Measurements from ENCODE around the gene EXOC3.

The EXOC3 gene

GRCh38 chr5:417301-418161 lies 25.4 kb upstream of the EXOC3 start:
- Histone ChIP-seq H3K4me2 (ENCODE audit: low read length) (no peak overlapping the region), H3K9ac (ENCODE audit: low read length) (no peak overlapping the region), H3K79me2 (ENCODE audit: low read length) (no peaks in the 10 kb centered on the region), H3K4me3 (ENCODE audit: low read length) (no peak overlapping the region), H3K36me3 (replicated peaks; ENCODE audit: low read depth, low read length) (no peaks in the 10 kb centered on the region), H3K27ac (ENCODE audit: low read length) (no peak overlapping the region), H2AFZ (ENCODE audit: low read depth, low read length) (no peak overlapping the region), H3K4me1 (ENCODE audit: low read length) (no peaks in the 10 kb centered on the region), H3K27me3 (ENCODE audit: low read depth, low read length) (no peaks in the 10 kb centered on the region), H3K9me3 (ENCODE audit: insufficient read depth, low read length) (no peaks in the 10 kb centered on the region), H4K20me1 (ENCODE audit: insufficient read depth, low read length) (no peaks in the 10 kb centered on the region)
- TF ChIP-seq CTCF (IDR thresholded peaks at IDR 0.05; ENCODE audit: low read depth, low read length), result no peak
- no peak for TF ChIP-seq EZH2phosphoT487 (IDR thresholded peaks at IDR 0.05; ENCODE audit: low read depth)

- Histone ChIP-seq H4K20me1 (ENCODE audit: insufficient read depth, low read length) (no peaks in the 10 kb centered on the region), H3K36me3 (replicated peaks; ENCODE audit: low read depth, low read length) (no peaks in the 10 kb centered on the region), H3K9me3 (ENCODE audit: insufficient read depth, low read length) (no peaks in the 10 kb centered on the region), H3K4me3 (ENCODE audit: low read length) (no peak overlapping the region), H3K4me1 (ENCODE audit: low read length) (peaks cover 3% of the 10 kb centered on the region), H3K79me2 (ENCODE audit: low read length) (no peaks in the 10 kb centered on the region), H2AFZ (ENCODE audit: low read depth, low read length) (no peak overlapping the region), H3K4me2 (ENCODE audit: low read length) (no peak overlapping the region), H3K27me3 (ENCODE audit: low read depth, low read length) (no peaks in the 10 kb centered on the region), H3K27ac (ENCODE audit: low read length) (no peak overlapping the region), H3K9ac (ENCODE audit: low read length) (no peak overlapping the region)
- TF ChIP-seq EZH2phosphoT487 (IDR thresholded peaks at IDR 0.05; ENCODE audit: low read depth) (no peak), CTCF (IDR thresholded peaks at IDR 0.05; ENCODE audit: low read depth, low read length) (no peak)
Observed at GRCh38 chr5:418162-419121, 24.5 kb upstream of the EXOC3 start.

- Histone ChIP-seq H3K36me3 (replicated peaks; ENCODE audit: low read depth, low read length) (no peaks in the 10 kb centered on the region), H4K20me1 (ENCODE audit: insufficient read depth, low read length) (no peaks in the 10 kb centered on the region), H3K4me3 (ENCODE audit: low read length) (no peak overlapping the region), H2AFZ (ENCODE audit: low read depth, low read length) (no peak overlapping the region), H3K79me2 (ENCODE audit: low read length) (no peaks in the 10 kb centered on the region), H3K9me3 (ENCODE audit: insufficient read depth, low read length) (no peaks in the 10 kb centered on the region), H3K27me3 (ENCODE audit: low read depth, low read length) (no peaks in the 10 kb centered on the region), H3K4me2 (ENCODE audit: low read length) (no peak overlapping the region), H3K27ac (ENCODE audit: low read length) (no peak overlapping the region), H3K9ac (ENCODE audit: low read length) (no peak overlapping the region), H3K4me1 (ENCODE audit: low read length) (peaks cover 19% of the 10 kb centered on the region)
- no peak for TF ChIP-seq CTCF (IDR thresholded peaks at IDR 0.05; ENCODE audit: low read depth, low read length)
Observed at GRCh38 chr5:419970-420369, 23.0 kb upstream of the EXOC3 start.
